ENCODE results near the gene B3GLCT. TPM values are rescaled to one million over a fixed set of nuclear protein-coding genes. Genes with fewer than 3 reads are reported as not detected.

Gene B3GLCT
- total and polyA plus RNA-seq, 10 donors = 2.0 to 9.2 (median 5.5) TPM

DNA sequence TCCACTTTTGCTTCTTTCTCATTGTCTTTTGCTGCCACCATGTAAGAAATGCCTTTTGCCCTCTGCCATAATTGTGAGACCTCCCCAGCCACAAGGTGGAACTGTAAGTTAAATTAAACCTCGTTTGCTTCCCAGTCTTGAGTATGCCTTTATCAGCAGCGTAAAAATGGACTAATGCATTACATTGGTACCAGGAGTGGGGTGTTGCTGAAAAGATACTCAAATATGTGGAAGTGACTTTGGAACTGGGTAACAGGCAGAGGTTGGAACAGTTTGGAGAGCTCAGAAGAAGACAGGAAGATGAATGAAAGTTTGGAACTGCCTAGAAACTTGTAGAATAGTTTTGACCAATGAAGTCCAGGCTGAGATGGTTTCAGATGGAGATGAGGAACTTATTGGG, 115.2 kb downstream of the B3GLCT start:
- H3K4me1 ChIP-seq = no peaks in the 10 kb centered on the region
- H3K27ac ChIP-seq = no peak overlapping the region
- H3K27me3 ChIP-seq (replicated peaks in 1 of 7) = no peaks in the 10 kb centered on the region
- 87 to 94% (median 88%) methylated on average over 2 of the region's 2 CpGs for WGBS, 5 donors
- intact Hi-C loops (cut with DNase I; ENCODE audit: low total_unique reads) = no loop called here
- peaks cover 12 to 78% (median 69%) of the 10 kb centered on the region in 8 donors for H3K9me3 ChIP-seq
- no peak for DNase-seq
- no peak overlapping the region for H3K4me3 ChIP-seq
- TF ChIP-seq POLR2A (IDR thresholded peaks at IDR 0.05) (no peak), POLR2AphosphoS5 (IDR thresholded peaks at IDR 0.05) (no peak)
- TF ChIP-seq, protein P1, sequence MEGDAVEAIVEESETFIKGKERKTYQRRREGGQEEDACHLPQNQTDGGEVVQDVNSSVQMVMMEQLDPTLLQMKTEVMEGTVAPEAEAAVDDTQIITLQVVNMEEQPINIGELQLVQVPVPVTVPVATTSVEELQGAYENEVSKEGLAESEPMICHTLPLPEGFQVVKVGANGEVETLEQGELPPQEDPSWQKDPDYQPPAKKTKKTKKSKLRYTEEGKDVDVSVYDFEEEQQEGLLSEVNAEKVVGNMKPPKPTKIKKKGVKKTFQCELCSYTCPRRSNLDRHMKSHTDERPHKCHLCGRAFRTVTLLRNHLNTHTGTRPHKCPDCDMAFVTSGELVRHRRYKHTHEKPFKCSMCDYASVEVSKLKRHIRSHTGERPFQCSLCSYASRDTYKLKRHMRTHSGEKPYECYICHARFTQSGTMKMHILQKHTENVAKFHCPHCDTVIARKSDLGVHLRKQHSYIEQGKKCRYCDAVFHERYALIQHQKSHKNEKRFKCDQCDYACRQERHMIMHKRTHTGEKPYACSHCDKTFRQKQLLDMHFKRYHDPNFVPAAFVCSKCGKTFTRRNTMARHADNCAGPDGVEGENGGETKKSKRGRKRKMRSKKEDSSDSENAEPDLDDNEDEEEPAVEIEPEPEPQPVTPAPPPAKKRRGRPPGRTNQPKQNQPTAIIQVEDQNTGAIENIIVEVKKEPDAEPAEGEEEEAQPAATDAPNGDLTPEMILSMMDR (IDR thresholded peaks at IDR 0.05 in 8 of 11, conservative IDR thresholded peaks at IDR 0.05 in 3 of 11) = no peak
- peaks cover 0 to 65% (median 13%) of the 10 kb centered on the region in 6 donors for H3K36me3 ChIP-seq

DNA sequence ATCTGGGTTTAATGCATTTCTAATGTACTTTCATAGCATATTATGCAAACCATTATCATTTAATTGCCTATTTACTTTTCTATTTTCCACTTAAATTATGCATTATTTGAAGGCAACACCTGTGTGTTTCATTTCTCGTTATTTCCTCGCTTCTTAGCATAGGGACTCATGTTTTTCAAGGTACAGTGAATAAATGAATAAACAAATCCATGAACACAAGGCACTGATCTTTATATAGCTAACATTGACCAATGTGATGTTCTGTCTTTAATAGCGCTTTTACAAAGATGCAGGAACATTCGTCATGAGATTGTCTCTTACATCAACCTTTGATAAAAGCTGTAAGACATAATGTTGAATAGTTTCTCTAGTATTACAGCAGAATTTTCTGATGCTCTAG, 121.2 kb downstream of the B3GLCT start:
- DNase-seq = no peak
- Histone ChIP-seq H3K4me3 (no peak overlapping the region), H3K27me3 (replicated peaks in 1 of 7) (no peaks in the 10 kb centered on the region), H3K4me1 (no peaks in the 10 kb centered on the region), H3K27ac (peak overlapping the region in 3 of 8 donors; percentile 2 to 44 (median 43)), H3K9me3 (peaks cover 1 to 19% (median 13%) of the 10 kb centered on the region in 8 donors), H3K36me3 (peaks cover 0 to 54% (median 12%) of the 10 kb centered on the region in 6 donors)
- WGBS, 5 donors = 80 to 88% (median 83%) methylated on average over 4 of the region's 4 CpGs
- TF ChIP-seq, protein P1 (IDR thresholded peaks at IDR 0.05 in 8 of 11, conservative IDR thresholded peaks at IDR 0.05 in 3 of 11) = no peak
- no peak for TF ChIP-seq POLR2A (IDR thresholded peaks at IDR 0.05)
- TF ChIP-seq POLR2AphosphoS5 (IDR thresholded peaks at IDR 0.05) = no peak
- intact Hi-C loops (cut with DNase I; ENCODE audit: low total_unique reads) = no loop called here

DNA sequence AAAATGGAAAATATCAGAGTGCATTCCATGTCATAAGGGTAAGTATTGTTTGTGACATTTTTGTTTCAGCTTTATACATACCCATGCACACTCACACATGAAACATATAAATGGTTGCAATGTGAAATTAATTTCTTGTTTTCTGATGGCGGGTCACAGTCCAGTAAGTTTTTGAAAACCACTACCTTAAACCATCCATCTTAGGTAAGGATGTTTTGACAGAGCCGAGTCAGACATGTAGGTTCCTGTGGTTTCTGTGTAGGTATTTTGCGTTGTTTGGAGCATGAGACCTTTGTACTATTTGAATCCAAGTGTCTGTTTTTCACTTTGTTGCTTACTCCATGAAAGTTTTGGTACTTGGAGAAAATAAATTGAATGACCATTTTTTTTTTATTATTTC, 121.7 kb downstream of the B3GLCT start:
- H3K36me3 ChIP-seq = peaks cover 0 to 52% (median 12%) of the 10 kb centered on the region in 6 donors
- WGBS, 5 donors = 74 to 91% (median 81%) methylated on average over 3 of the region's 3 CpGs
- intact Hi-C loops (cut with DNase I; ENCODE audit: low total_unique reads) = no loop called here
- peak overlapping the region in 3 of 8 donors; percentile 2 to 44 (median 43) for H3K27ac ChIP-seq
- H3K27me3 ChIP-seq (replicated peaks in 1 of 7) = no peaks in the 10 kb centered on the region
- TF ChIP-seq POLR2AphosphoS5 (IDR thresholded peaks at IDR 0.05) (no peak), POLR2A (IDR thresholded peaks at IDR 0.05) (no peak)
- TF ChIP-seq, protein P1 (IDR thresholded peaks at IDR 0.05 in 8 of 11, conservative IDR thresholded peaks at IDR 0.05 in 3 of 11) = no peak
- no peaks in the 10 kb centered on the region for H3K4me1 ChIP-seq
- H3K9me3 ChIP-seq = peaks cover 0 to 13% (median 8%) of the 10 kb centered on the region in 8 donors
- no peak overlapping the region for H3K4me3 ChIP-seq
- no peak for DNase-seq

DNA sequence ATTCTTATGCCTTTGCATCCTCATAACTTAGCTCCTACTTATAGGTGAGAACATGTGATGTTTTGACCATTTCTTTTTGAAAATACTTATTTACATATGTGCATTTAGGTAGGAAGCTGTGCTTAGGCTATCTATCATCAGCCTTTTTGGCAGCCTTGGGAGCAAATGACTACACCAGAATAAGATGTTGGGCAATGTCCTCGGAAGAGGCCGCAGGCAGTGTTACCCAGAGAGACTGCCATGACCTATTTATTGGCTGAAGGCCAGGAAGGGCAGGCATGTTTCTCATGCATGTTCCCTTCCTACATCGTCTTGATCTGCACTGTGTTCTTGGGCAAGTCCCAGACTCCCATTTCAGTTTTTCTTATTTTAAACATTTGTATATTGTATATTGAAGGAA, 122.3 kb downstream of the B3GLCT start:
- Histone ChIP-seq H3K9me3 (peaks cover 0 to 8% (median 3%) of the 10 kb centered on the region in 8 donors), H3K4me3 (no peak overlapping the region), H3K4me1 (no peaks in the 10 kb centered on the region), H3K27me3 (replicated peaks in 1 of 7) (no peaks in the 10 kb centered on the region), H3K27ac (peak overlapping the region in 3 of 8 donors; percentile 2 to 43 (median 29)), H3K36me3 (peaks cover 0 to 50% (median 12%) of the 10 kb centered on the region in 6 donors)
- 60 to 83% (median 72%) methylated on average over 3 of the region's 3 CpGs for WGBS, 5 donors
- TF ChIP-seq POLR2AphosphoS5 (IDR thresholded peaks at IDR 0.05) = no peak
- no peak for TF ChIP-seq POLR2A (IDR thresholded peaks at IDR 0.05)
- TF ChIP-seq, protein P1 (IDR thresholded peaks at IDR 0.05 in 8 of 11, conservative IDR thresholded peaks at IDR 0.05 in 3 of 11) = no peak
- intact Hi-C loops (cut with DNase I; ENCODE audit: low total_unique reads) = no loop called here
- DNase-seq = no peak

Data from spleen (tissue), 11 donors.